Activated naive CD4-positive, alpha-beta T cell treated with anti-CD3 and anti-CD28 coated beads for 36 hours (primary cell): ENCODE measurements around the gene SPDYE2. TPM values are rescaled to one million over a fixed set of nuclear protein-coding genes. Genes with fewer than 3 reads are reported as not detected.
"Not testable (repeated sequence)": the region's sequence is repeated elsewhere in the genome, so short reads cannot be mapped to it uniquely, and the experiment has no call there.

Source experiments
- CTCF ChIA-PET: fragments of 350-600 bp; sonication (Branson Sonifier 250); formaldehyde crosslinking; loops from one replicate; lab custom pipeline; 2021; ENCODE audit warnings: antibody characterized with exemption; lab: Charles Lee
- DNase-seq: peaks from one replicate; pipeline ENCODE4 v3.0.0-alpha.2; 2020
- H3K27ac Mint-ChIP-seq: one replicate; pipeline ENCODE4 v1.8.0; 2021; ENCODE audit warnings: mild to moderate bottlenecking, mixed read lengths
- H3K27me3 Mint-ChIP-seq: one replicate; pipeline ENCODE4 v1.8.0; 2021; ENCODE audit warnings: low read depth, mixed read lengths
- H3K36me3 Mint-ChIP-seq: one replicate; pipeline ENCODE4 v1.8.0; 2021; ENCODE audit warnings: low read depth, mixed read lengths
- H3K4me1 Mint-ChIP-seq: one replicate; pipeline ENCODE4 v1.8.0; 2021; ENCODE audit warnings: low read depth, mixed read lengths
- H3K4me3 Mint-ChIP-seq: one replicate; pipeline ENCODE4 v1.8.0; 2021; ENCODE audit warnings: mild to moderate bottlenecking, moderate library complexity, mixed read lengths
- H3K9me3 Mint-ChIP-seq: one replicate; pipeline ENCODE4 v1.8.0; 2021; ENCODE audit warnings: mixed read lengths
- intact Hi-C: fragments of 100-400 bp; cut with micrococcal nuclease; formaldehyde crosslinking; loops from one replicate; pipeline ENCODE4 v1.15.1; 2023
- total RNA-seq, 2 experiments: library from RNA; stranded (reverse); gene quantifications; one replicate each; pipeline ENCODE4 v1.2.3, GENCODE V29; 2021

Gene SPDYE2
- total RNA-seq, 2 experiments from 2014 or later, result not detected

DNA sequence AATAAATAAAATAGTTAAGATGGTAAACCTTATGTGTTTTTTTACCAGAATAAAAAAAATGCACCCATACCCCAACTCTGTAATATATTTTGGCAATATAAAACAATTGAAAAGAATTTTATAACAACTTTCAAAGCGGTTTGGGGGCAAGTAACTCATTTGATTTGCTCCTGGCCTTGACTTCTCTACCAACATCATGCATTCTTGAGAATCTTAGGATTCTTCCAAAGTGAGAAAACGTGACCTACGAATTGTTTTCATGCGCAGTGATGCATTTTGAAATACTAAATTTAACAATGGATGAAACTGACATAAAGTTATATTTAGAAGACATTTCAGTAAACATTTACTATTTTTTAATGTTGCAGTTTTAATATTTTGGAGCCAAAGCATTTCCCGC is 30.2 kb upstream of the SPDYE2 start:
- DNase-seq, H3K9me3 Mint-ChIP-seq, intact Hi-C loops, H3K27me3 Mint-ChIP-seq, CTCF ChIA-PET, H3K36me3 Mint-ChIP-seq, H3K4me3 Mint-ChIP-seq, H3K4me1 Mint-ChIP-seq, H3K27ac Mint-ChIP-seq: not testable (repeated sequence)

DNA sequence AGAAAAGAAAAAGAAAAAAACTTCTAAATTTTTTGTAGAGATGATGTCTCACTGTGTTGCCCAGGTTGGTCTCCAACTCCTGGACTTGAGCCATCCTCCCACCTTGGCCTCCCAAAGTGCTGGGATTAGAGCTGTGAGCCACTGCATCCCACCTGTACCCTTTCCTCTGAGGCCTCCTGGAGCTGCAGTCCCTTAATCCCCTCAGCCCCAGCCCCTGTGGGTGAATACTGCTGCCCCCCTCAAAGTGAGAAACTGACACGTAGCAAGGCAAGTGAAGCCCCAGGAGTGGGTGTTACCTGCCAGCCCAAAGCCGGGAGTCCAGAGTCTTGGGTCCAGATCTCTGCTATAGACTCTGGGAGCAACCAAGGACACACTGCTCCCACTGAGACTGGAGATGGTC is 26.2 kb upstream of the SPDYE2 start:
- H3K27ac Mint-ChIP-seq, H3K4me3 Mint-ChIP-seq, intact Hi-C loops, CTCF ChIA-PET, H3K4me1 Mint-ChIP-seq, H3K9me3 Mint-ChIP-seq, H3K27me3 Mint-ChIP-seq, DNase-seq, H3K36me3 Mint-ChIP-seq: not testable (repeated sequence)

DNA sequence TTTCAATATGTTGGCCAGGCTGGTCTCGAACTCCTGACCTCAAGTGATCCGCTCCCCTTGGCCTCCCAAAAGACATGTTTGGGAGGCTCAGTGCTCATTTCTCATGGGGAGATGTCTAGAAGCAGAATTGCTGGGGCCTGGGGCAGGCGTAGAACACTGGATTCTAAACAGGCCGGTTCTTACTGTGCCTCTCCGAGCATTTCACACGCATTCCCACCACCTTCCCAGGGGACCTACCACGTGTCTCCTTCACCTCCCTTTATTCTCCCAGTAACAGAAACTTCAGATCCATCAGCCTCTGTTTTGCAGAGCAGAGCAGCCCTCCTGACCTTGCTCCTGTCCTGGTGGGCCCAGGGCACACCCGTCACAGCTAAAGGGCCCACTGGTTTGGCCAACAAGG is 23.8 kb upstream of the SPDYE2 start:
- H3K27me3 Mint-ChIP-seq, H3K4me3 Mint-ChIP-seq, DNase-seq, CTCF ChIA-PET, H3K9me3 Mint-ChIP-seq, H3K4me1 Mint-ChIP-seq, intact Hi-C loops, H3K27ac Mint-ChIP-seq, H3K36me3 Mint-ChIP-seq: not testable (repeated sequence)

GRCh38 chr7:102527822-102528793 is 22.9 kb upstream of the SPDYE2 start:
- DNase-seq, H3K9me3 Mint-ChIP-seq, H3K27ac Mint-ChIP-seq, intact Hi-C loops, CTCF ChIA-PET, H3K36me3 Mint-ChIP-seq, H3K4me1 Mint-ChIP-seq, H3K27me3 Mint-ChIP-seq, H3K4me3 Mint-ChIP-seq: not testable (repeated sequence)

- H3K9me3 Mint-ChIP-seq, intact Hi-C loops, DNase-seq, H3K4me3 Mint-ChIP-seq, H3K27me3 Mint-ChIP-seq, CTCF ChIA-PET, H3K27ac Mint-ChIP-seq, H3K36me3 Mint-ChIP-seq, H3K4me1 Mint-ChIP-seq: not testable (repeated sequence)
These were observed 19.4 kb upstream of the SPDYE2 start for GRCh38 chr7:102531583-102531982.

GRCh38 chr7:102532127-102532526 is 18.9 kb upstream of the SPDYE2 start:
- H3K4me3 Mint-ChIP-seq, H3K9me3 Mint-ChIP-seq, intact Hi-C loops, DNase-seq, H3K27me3 Mint-ChIP-seq, CTCF ChIA-PET, H3K27ac Mint-ChIP-seq, H3K4me1 Mint-ChIP-seq, H3K36me3 Mint-ChIP-seq: not testable (repeated sequence)

DNA sequence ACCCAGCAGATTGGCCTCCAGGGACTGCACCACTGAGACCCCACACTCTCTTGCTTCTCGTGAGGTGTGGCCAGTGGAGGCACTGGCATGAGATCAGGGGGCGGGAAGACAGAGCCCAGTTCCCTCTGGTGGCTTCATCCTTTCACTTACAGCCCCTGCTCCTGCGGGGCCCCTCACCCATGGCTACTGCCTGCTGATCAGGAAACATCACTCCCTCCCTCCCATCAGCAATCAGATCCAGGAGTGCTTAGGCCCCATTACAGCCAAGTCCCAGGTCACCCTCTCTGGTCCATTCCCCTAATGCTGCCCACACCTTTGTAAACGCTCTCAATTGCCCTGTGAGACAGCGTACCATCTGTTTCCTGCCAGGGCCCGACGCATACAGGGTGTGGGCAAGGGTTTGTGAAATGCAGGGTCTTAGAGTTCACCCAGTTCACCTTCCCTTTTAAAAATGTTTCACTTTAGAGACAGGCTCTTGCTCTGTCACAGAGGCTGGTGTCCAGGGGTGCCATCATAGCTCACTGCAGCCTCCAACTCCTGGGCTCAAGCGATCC is 15.9 kb upstream of the SPDYE2 start:
- H3K4me1 Mint-ChIP-seq, H3K36me3 Mint-ChIP-seq, H3K9me3 Mint-ChIP-seq, H3K27ac Mint-ChIP-seq, CTCF ChIA-PET, H3K4me3 Mint-ChIP-seq, H3K27me3 Mint-ChIP-seq, DNase-seq, intact Hi-C loops: not testable (repeated sequence)

- intact Hi-C loops, H3K36me3 Mint-ChIP-seq, H3K27ac Mint-ChIP-seq, CTCF ChIA-PET, H3K4me1 Mint-ChIP-seq, H3K9me3 Mint-ChIP-seq, DNase-seq, H3K27me3 Mint-ChIP-seq, H3K4me3 Mint-ChIP-seq: not testable (repeated sequence)
These were observed 10.4 kb upstream of the SPDYE2 start for GRCh38 chr7:102540604-102541003.

GRCh38 chr7:102542083-102542482 is 8.9 kb upstream of the SPDYE2 start:
- H3K9me3 Mint-ChIP-seq, H3K36me3 Mint-ChIP-seq, H3K27ac Mint-ChIP-seq, H3K27me3 Mint-ChIP-seq, DNase-seq, H3K4me3 Mint-ChIP-seq, intact Hi-C loops, H3K4me1 Mint-ChIP-seq, CTCF ChIA-PET: not testable (repeated sequence)

DNA sequence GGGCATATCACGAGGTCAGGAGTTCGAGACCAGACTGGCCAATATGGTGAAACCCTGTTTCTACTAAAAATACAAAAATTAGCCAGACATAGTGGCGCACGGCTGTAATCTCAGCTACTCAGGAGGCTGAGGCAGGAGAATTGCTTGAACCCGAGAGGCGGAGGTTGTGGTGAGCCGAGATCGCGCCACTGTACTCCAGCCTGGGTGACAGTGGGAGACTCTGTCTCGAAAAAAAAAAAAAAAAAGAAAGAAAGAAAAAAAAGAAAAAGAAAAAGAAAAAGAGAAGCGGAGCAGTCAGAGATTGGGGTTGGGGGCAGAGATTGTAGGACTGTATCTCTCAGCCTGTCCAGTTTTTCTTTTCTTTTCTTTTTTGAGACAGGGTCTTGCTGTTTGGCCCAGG is 8.3 kb upstream of the SPDYE2 start:
- not testable (repeated sequence) for H3K36me3 Mint-ChIP-seq

GRCh38 chr7:102543596-102543995 is 7.4 kb upstream of the SPDYE2 start, which contains the start of gene UPK3BL2:
TSS of gene UPK3BL2 (minus strand) at chr7:102543696. CDS start at chr7:102543636, 60 bp downstream.
- H3K4me1 Mint-ChIP-seq, H3K9me3 Mint-ChIP-seq, intact Hi-C loops, H3K36me3 Mint-ChIP-seq, DNase-seq, H3K27me3 Mint-ChIP-seq, H3K4me3 Mint-ChIP-seq, H3K27ac Mint-ChIP-seq, CTCF ChIA-PET: not testable (repeated sequence)

More for the DNA sequence above, 8.3 kb upstream of the SPDYE2 start:
- intact Hi-C loops, H3K27ac Mint-ChIP-seq, H3K4me3 Mint-ChIP-seq, H3K9me3 Mint-ChIP-seq, H3K27me3 Mint-ChIP-seq, H3K4me1 Mint-ChIP-seq, CTCF ChIA-PET, DNase-seq: not testable (repeated sequence)

- CTCF ChIA-PET, H3K9me3 Mint-ChIP-seq, DNase-seq, intact Hi-C loops, H3K27me3 Mint-ChIP-seq, H3K4me1 Mint-ChIP-seq, H3K27ac Mint-ChIP-seq, H3K36me3 Mint-ChIP-seq, H3K4me3 Mint-ChIP-seq: not testable (repeated sequence)
These were observed 6.7 kb upstream of the SPDYE2 start for GRCh38 chr7:102544372-102544771.

GRCh38 chr7:102545288-102545687 is 5.7 kb upstream of the SPDYE2 start:
- intact Hi-C loops, H3K4me1 Mint-ChIP-seq, H3K9me3 Mint-ChIP-seq, H3K36me3 Mint-ChIP-seq, DNase-seq, CTCF ChIA-PET, H3K27me3 Mint-ChIP-seq, H3K4me3 Mint-ChIP-seq, H3K27ac Mint-ChIP-seq: not testable (repeated sequence)
